NCI-H146 treated with DMSO at 0.1 percent for 48 hours (cell line): Measurements from ENCODE around the gene MEG3.

ENCODE experiments used
- DNase-seq: peaks from one replicate; lab custom pipeline; 2025; ENCODE audit not compliant: unreplicated experiment; lab: John Stamatoyannopoulos, UW

MEG3 gene

GRCh38 chr14:100864206-100864605 lies 38.3 kb downstream of the MEG3 start:
- no peak for DNase-seq

GRCh38 chr14:100864960-100865681 lies 39.2 kb downstream of the MEG3 start:
- no peak for DNase-seq

- no peak for DNase-seq
Observed at GRCh38 chr14:100865682-100866591, 40.0 kb downstream of the MEG3 start.

DNA sequence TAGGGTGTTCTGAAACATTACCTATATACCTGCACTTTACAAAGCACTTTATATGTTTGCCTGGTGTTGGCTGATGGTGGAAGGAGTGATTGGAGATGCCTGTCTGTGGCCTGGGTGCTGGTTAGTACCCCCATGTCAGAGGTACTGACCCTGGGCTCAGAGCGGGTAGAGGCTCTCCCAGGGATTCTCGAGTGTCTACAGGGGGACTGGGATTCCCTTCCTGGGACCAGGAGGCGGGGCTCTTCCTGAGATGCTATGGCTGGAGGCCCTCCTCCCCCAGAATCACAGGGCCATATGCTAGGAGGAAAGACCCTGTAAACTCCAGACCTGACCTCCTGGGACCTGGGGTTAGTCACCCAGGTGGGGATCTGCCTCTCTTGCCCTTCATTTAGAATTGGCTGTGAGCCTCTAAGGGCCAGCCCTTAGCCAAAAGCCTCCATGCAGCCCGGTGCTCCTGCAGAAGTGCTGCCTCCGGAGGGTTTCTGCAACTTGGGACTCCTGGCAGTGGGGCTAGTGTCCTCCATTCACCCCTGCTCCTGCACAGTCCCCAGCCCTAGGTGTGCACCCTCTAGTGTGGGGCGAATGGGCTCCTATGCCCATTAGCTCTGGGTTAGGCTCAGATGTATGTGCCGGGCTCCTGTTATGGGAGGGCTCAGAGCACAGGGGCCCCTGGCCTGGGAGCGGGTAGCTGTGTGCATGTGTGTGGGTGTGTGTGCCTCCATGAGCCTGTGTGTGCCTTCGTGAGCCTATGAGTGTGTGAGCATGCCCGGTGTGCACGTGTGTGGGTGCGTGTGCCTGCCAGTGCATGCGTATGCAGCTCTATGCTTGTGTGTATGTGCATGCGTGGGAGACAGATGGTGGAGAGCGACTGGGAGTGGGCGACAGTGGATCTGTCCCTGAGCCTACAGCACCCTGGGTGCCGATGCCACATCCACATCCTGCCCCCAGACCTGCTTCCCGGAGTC lies 41.0 kb downstream of the MEG3 start:
- DNase-seq = no peak

DNA sequence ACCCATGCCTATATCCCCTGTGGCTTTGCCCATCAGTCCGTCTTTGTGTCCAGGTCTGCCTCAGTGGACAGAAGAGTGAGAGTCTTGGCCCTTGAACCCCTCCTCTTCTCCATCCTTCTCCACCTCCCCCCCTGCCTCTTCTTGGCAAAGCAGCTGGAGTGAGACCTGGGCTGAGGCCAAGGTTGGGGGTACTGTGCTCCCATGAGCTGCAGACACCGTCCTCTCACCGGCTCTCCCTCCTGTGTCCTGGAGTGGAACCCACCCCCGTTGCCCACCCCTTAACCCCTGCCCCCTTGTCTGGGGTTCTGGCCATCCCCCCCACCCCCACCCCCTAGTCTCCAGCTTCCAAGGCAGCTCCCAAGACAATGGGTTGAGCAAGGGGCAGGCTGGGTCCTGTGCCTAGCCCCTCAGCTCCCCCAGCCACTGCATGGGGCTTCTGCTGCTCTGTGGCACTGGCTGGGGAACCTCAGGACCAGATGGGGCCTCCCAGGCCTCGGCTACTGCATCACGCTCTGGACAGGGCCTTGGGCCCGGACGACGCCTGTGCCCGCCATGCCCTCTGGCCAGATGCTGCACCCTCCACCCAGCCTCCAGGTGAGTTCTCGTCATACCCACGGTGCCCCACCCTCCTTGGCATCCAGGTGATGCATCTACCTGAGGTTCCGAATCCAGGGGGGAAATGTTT lies 41.9 kb downstream of the MEG3 start:
- no peak for DNase-seq

- DNase-seq = no peak
Observed at GRCh38 chr14:100868621-100869370, 42.9 kb downstream of the MEG3 start.

- DNase-seq = no peak
Observed at GRCh38 chr14:100871234-100872186, 45.6 kb downstream of the MEG3 start.

DNA sequence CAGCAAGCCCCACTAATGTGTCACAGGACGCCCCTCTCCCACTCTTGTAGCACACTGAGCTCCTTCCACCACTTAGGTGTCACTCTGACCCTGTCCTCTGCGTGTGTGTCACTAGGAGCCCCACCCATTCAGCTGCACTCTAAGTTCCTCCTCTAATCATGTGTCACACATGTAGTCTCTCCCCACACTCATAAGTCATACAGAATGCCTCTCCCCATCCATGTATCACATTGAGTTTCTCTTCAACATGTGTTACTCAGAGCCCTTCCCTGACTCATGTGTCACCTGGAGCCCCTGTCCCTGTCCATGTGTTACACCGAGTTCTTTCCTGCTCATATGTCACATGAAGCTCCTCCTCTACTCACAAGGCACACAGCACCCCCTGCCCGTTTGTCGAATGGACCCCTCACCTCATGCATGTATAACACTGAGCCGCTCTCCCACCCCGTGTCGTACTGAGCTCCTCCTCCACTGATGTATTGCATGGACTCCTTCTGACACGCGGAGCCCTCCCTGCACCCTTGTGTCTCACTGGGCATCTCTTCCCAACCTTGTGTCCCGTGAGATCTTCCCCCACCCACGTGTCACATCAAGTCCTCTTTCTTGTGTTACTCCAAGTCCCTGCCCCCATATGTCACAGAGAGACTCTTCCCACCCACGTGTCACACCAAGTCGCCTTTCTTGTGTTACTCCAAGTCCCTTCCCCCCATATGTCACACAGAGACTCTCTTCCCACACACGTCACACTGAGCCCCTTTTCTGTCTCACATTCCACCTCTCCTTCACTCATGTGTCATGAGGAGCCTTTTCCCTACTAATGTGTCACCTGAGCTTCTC lies 46.6 kb downstream of the MEG3 start:
- DNase-seq = no peak

DNA sequence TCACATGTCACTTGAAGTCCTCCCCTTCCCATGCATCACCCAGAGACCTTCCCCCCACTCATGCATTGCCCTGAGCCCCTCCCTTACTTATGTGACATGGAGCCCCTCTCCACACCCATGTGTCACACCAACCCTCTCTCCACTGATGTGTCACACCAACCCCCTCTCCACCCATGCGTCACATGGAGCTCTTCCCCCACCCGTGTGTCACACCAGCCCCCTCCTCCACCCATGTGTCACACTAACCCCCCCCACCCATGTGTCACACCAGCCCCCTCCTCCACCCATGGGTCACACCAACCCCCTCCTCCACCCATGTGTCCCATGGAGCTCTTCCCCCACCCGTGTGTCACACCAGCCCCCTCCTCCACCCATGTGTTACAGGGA lies 47.2 kb downstream of the MEG3 start:
- DNase-seq = no peak

- DNase-seq = no peak
Observed at GRCh38 chr14:100874051-100874410, 48.1 kb downstream of the MEG3 start.

DNA sequence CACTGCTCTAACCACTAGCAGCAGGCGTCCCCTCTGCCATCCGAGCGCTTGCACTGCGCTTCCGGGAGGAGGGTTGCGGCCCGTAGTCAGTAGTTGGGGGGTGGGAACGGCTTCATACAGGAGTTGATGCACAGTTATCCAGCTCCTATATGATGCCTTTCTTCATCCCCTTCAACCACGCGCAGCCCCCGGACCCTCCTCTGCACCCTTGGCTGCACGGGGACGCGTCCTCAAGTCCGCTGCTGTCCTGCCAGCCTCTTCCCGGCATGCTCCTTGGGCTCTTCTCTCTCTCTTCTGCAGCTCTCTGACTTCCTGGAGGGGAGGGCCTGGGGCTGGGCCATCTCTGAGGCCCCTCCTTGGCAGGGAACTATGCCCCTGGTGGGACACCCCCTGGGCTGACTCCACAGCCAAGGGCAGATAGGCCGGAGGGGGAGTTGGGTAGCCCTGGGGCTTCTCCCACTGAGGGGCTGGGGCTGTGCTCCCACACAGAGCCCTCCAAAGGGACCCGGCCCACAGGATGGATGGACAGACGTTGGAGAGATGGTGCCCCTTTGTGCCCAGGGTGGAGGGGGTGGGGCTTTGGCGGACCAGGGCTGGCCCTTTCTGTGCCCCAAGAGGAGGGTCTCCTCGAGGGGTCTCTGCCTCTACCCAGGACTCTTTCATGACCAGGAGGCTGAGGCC lies 48.6 kb downstream of the MEG3 start:
- no peak for DNase-seq

- DNase-seq = no peak
Observed at GRCh38 chr14:100875126-100875525, 49.2 kb downstream of the MEG3 start.

GRCh38 chr14:100875861-100876590 lies 50.1 kb downstream of the MEG3 start:
- no peak for DNase-seq

GRCh38 chr14:100878271-100879146 lies 52.6 kb downstream of the MEG3 start:
- no peak for DNase-seq

DNA sequence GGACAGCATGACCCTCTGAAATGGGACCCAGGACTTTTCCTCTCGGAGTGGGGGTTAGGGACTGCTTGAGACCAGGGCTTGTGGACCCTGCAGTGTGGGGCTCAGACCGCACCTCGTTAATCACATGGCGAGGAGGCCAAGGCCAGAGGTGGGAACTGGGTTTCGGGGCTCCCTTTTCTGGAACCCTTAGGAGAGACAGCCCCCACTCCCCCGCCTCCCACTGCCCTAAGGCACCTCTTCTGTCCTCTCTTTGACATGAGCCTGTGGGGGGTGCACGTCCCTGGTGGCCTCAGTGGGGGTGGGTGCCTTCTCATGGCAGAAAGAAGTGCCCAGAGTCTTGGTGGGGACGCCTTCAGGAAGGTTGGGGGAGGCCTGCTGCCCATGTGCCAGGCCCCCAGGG lies 53.3 kb downstream of the MEG3 start:
- DNase-seq = no peak

GRCh38 chr14:100879782-100880181 lies 53.9 kb downstream of the MEG3 start:
- DNase-seq = no peak
